GM19438 (cell line): ENCODE results near the gene OSBPL2.

Experiments used
- ATAC-seq: cut with Tn5 transposase; IDR thresholded peaks from one replicate; pipeline ENCODE4 v1.9.1; 2021; ENCODE audit warnings: low read depth; ENCODE audit not compliant: unreplicated experiment

The OSBPL2 gene

DNA sequence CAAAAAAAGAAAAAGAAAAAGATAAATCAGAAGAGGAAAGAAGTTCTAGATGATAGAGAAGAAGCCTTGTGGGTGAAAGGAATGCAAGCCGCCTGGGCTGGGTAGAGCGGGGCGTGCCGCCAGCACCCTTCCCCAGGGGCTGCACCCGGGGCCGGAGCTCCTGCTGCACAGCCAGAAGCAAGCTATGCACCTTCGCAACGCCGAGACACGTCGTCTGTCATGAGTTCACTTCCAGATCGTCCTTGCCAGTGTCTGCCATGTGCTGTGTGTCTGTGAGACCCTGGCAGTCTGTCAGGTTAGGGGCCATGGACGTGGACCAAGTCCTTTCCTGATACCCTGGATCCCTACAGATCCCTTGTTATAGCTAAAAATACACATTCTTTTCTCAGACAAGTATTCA lies 38.9 kb downstream of the OSBPL2 start:
- no peak for ATAC-seq

DNA sequence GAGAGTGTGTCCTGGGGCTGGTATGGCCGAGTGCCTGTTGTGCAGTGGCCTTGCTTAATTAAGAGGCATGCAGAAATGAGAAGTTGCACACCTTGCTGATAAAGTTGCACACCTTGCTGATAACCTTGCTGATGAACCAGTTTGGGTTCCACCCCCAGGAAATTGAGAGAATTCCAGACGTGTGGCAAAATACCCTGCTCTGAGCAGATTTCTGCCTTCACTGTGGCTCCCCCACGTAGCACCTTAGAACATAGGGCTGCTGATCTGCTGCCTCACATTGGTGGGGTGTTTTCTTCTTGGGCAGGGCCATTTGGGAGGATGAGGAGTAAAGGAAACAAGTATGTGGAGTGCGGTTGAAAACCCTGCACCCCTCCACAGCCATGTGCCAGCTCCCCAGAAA lies 42.0 kb downstream of the OSBPL2 start:
- no peak for ATAC-seq

DNA sequence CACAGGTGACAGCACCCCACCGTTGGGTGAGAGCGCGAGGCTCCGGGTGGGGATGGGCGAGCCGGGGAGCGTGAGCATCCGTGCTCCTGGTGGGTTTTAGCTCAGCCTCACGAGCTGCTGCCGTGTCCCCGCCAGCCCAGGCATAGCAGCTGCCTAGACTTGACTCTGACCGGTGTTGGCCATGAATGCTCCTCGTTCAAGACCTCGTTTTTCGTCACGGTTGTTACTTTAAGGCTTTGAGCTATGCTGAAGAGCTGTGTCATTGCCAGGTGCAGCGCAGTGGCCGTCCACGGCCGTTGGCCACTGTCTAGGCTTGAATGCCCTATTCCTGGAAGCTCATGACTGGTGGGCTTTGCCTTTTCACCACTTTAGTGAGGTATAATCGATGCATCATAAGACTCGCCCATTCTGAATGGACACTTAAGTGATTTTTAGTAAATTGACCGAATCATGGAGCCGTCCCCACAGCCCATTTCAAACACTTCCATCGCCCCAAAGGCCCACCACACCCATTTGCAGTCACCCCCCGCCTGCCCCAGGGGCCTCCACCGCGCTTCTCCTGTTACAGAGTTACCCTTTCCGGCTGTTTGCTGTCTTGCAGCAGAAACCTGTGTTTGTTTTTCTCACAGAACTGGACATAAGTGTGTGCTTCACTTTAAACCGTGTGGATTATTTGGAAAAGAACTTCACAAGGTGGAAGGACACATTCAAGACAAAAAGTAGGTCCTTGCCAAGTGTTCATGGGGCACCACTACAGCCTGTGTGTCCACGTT lies 43.0 kb downstream of the OSBPL2 start:
- ATAC-seq = no peak

GRCh38 chr20:62282103-62282502 lies 43.8 kb downstream of the OSBPL2 start:
- no peak for ATAC-seq

- ATAC-seq = no peak
Measured at GRCh38 chr20:62282877-62283503, 44.7 kb downstream of the OSBPL2 start.

GRCh38 chr20:62284448-62284847 lies 46.1 kb downstream of the OSBPL2 start:
- no peak for ATAC-seq

DNA sequence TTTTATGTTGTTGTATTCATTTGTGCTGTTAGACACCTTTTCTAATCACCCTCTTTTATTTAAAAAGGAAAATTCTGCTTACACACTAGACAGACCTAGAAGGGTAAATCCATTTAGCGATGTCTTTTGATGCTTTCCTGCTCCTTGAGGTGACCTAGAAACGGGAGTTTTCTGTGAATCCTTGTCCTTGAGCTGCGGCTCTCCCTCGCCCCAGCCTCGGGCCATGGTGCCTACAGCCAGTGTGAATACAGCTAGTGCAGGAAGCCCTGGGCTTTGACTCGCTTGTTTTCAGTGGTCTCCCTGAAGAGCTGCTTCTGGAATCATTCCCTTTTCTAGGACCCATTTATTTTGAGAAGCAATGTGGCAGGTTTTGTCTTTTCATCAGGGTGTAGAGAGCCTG lies 46.8 kb downstream of the OSBPL2 start:
- no peak for ATAC-seq

DNA sequence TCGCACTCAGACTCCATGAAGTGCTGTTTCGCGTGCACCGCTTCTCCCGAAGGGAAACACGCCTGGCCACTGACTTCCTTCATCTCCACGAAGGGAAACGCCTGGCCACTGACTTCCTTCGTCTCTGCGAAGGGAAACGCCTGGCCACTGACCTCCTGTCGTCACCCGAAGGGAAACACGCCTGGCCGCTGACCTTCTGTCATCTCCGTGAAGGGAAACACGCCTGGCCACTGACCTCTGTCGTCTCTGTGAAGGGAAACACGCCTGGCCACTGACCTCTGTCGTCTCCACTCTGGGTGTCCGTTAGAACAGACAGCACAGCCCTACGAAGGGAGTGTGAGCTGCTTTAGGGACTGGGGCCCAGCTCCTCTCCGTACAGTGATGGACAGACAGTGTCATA lies 47.4 kb downstream of the OSBPL2 start:
- no peak for ATAC-seq

- no peak for ATAC-seq
Measured at GRCh38 chr20:62286493-62287064, 48.3 kb downstream of the OSBPL2 start.

GRCh38 chr20:62287129-62287528 lies 48.8 kb downstream of the OSBPL2 start:
- no peak for ATAC-seq

- ATAC-seq = no peak
Measured at GRCh38 chr20:62287759-62288534, 49.6 kb downstream of the OSBPL2 start.

GRCh38 chr20:62288535-62289105 lies 50.3 kb downstream of the OSBPL2 start:
- ATAC-seq = no peak

GRCh38 chr20:62289131-62289530 lies 50.8 kb downstream of the OSBPL2 start:
- no peak for ATAC-seq

GRCh38 chr20:62289898-62290297 lies 51.6 kb downstream of the OSBPL2 start:
- no peak for ATAC-seq

GRCh38 chr20:62291251-62292066 lies 53.1 kb downstream of the OSBPL2 start:
- no peak for ATAC-seq

DNA sequence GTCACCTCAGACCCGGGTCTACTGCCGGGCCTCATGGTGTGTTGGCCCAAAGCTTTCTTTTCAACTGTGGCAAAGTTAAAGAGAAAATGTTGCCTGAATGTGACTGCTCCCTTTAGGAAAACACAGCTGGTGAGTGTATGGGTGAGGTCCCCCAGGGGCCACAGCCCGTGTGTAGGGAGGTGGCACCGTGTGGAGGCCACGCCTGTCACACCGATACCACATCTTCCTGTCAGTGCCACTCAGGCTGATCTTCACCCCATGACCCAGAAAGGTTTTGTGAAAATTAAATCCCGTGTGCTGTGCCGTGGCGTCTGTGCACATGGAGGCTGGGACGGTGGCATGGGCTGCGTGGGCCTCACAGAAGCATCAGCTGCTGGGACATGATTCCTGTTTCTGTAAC lies 53.8 kb downstream of the OSBPL2 start:
- ATAC-seq = no peak

- no peak for ATAC-seq
Measured at GRCh38 chr20:62293111-62293784, 54.9 kb downstream of the OSBPL2 start.

- no peak for ATAC-seq
Measured at GRCh38 chr20:62293946-62294345, 55.6 kb downstream of the OSBPL2 start.

DNA sequence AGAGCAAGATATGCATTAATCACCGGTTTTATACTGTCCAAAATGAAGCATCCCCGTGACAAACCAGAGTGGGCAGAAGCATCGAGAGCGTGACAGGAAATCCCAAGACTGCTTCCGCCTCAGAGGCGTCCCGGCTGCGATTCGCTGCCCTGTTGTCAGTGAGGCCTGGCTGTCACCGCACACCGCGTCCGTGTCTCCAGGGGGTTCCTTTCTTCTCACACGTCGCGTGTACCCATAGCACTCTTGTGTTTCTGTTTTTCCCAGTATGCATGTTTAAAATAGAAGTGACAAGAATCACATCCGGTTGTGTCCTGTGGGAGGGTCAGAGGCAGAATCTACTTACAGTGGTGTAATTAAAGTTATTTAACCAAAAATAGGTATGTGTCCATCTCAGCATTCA lies 56.2 kb downstream of the OSBPL2 start:
- no peak for ATAC-seq
